CD4-positive, CD25-positive, alpha-beta regulatory T cell (primary cell): Measurements from ENCODE around the gene C6orf62. TPM values are rescaled to one million over a fixed set of nuclear protein-coding genes. Genes with fewer than 3 reads are reported as not detected.
"Not testable (repeated sequence)": the region's sequence is repeated elsewhere in the genome, so short reads cannot be mapped to it uniquely, and the experiment has no call there.

Experiments used
- ATAC-seq, 2 donors: fragments of 150-1000 bp; cut with Tn5 transposase; one replicate each; pipeline ENCODE4 v1.10.0; 2021; ENCODE audit warnings: low read depth in 2 of 2, moderate number of reproducible peaks in 2 of 2, moderate library complexity in 1 of 2
- DNase-seq, 3 donors: peaks; one replicate each; pipeline versions ENCODE4 v3.0.0 to v3.0.0-alpha.2; 2012 to 2022; ENCODE audit warnings: mixed read lengths in 1 of 3
- H3K27ac ChIP-seq: one replicate; pipeline ENCODE4 v1.7.0; 2013; ENCODE audit warnings: mild to moderate bottlenecking, low read length; ENCODE audit not compliant: insufficient read depth, poor library complexity, severe bottlenecking
- H3K27me3 ChIP-seq: one replicate; pipeline ENCODE4 v1.7.0; 2013; ENCODE audit warnings: low read length; ENCODE audit not compliant: control insufficient read depth, insufficient read depth
- H3K36me3 ChIP-seq: one replicate; pipeline ENCODE4 v1.7.0; 2013; ENCODE audit warnings: mild to moderate bottlenecking, low read length, moderate library complexity; ENCODE audit not compliant: control insufficient read depth, insufficient read depth
- H3K4me1 ChIP-seq: 2 replicates; pipeline ENCODE4 v1.7.0; 2013; ENCODE audit warnings: mild to moderate bottlenecking, low read length; ENCODE audit not compliant: insufficient read depth, control insufficient read depth, poor library complexity, severe bottlenecking
- H3K4me3 ChIP-seq: one replicate; pipeline ENCODE4 v1.7.0; 2013; ENCODE audit warnings: low read depth, mild to moderate bottlenecking, low read length, moderate library complexity
- H3K9me3 ChIP-seq, 2 experiments: 1 replicate in 1 of 2; 2 replicates in 1 of 2; pipeline ENCODE4 v1.7.0; 2013; ENCODE audit warnings: low read length in 2 of 2, mild to moderate bottlenecking in 1 of 2, moderate library complexity in 1 of 2; ENCODE audit not compliant: control insufficient read depth in 2 of 2
- H3K27ac Mint-ChIP-seq, 3 donors: one replicate each; pipeline ENCODE4 v1.8.0; 2020 to 2022; ENCODE audit warnings: mild to moderate bottlenecking in 3 of 3, mixed read lengths in 3 of 3, moderate library complexity in 2 of 3
- H3K27me3 Mint-ChIP-seq: one replicate; pipeline ENCODE4 v1.8.0; 2022; ENCODE audit warnings: mild to moderate bottlenecking, mixed read lengths
- H3K36me3 Mint-ChIP-seq: one replicate; pipeline ENCODE4 v1.8.0; 2020; ENCODE audit warnings: mixed read lengths
- H3K4me1 Mint-ChIP-seq, 4 donors: one replicate each; pipeline ENCODE4 v1.8.0; 2020 to 2022; ENCODE audit warnings: mixed read lengths in 4 of 4, mild to moderate bottlenecking in 1 of 4
- H3K4me3 Mint-ChIP-seq, 4 donors: one replicate each; pipeline ENCODE4 v1.8.0; 2020 to 2022; ENCODE audit warnings: mild to moderate bottlenecking in 4 of 4, mixed read lengths in 4 of 4, moderate library complexity in 3 of 4
- H3K9me3 Mint-ChIP-seq, 7 donors: one replicate each; pipeline ENCODE4 v1.8.0; 2020 to 2022; ENCODE audit warnings: mixed read lengths in 7 of 7, mild to moderate bottlenecking in 3 of 7, moderate library complexity in 2 of 7
- polyA plus RNA-seq, 4 donors: library from polyadenylated mRNA; unstranded; fragments of 300-500 nt; fragmentation: Illumina TruSeq; gene quantifications; one replicate each; pipeline ENCODE4 v1.2.3, GENCODE V29; 2021
- total RNA-seq: library from RNA; stranded (reverse); gene quantifications from one replicate; pipeline ENCODE4 v1.2.3, GENCODE V29; 2022

The C6orf62 gene
- total and polyA plus RNA-seq, 5 donors from 2014 or later: 91.7 to 124 (median 99.6) TPM

GRCh38 chr6:24663189-24663588, 55.8 kb downstream of the C6orf62 start:
- Histone ChIP-seq H3K27ac (no peak overlapping the region), H3K27me3 (no peaks in the 10 kb centered on the region), H3K36me3 (peaks cover 37% of the 10 kb centered on the region), H3K9me3 (no peaks in the 10 kb centered on the region), H3K4me1 (peaks cover 45% of the 10 kb centered on the region), H3K4me3 (no peak overlapping the region)
- no peak for ATAC-seq
- Mint-ChIP-seq H3K9me3 (no peaks in the 10 kb centered on the region), H3K4me1 (peaks cover 47 to 92% (median 76%) of the 10 kb centered on the region in 4 donors), H3K27me3 (no peaks in the 10 kb centered on the region), H3K27ac (no peak overlapping the region), H3K36me3 (peaks cover 41% of the 10 kb centered on the region), H3K4me3 (peak overlapping the region in 2 of 4 donors; percentile 32 to 99)
- no peak for DNase-seq

GRCh38 chr6:24662236-24662635, 56.7 kb downstream of the C6orf62 start:
- DNase-seq (no peak), ATAC-seq (no peak)
- Mint-ChIP-seq H3K4me1 (peaks cover 43 to 91% (median 76%) of the 10 kb centered on the region in 4 donors), H3K4me3 (peak overlapping the region in 1 of 4 donors; percentile 34), H3K36me3 (peaks cover 46% of the 10 kb centered on the region), H3K27ac (peak overlapping the region in 1 of 3 donors; percentile 71), H3K27me3 (no peaks in the 10 kb centered on the region), H3K9me3 (no peaks in the 10 kb centered on the region)
- H3K27me3 ChIP-seq: no peaks in the 10 kb centered on the region
- H3K4me3 ChIP-seq: no peak overlapping the region
- H3K4me1 ChIP-seq: peaks cover 35% of the 10 kb centered on the region
- no peaks in the 10 kb centered on the region for H3K9me3 ChIP-seq
- H3K27ac ChIP-seq: no peak overlapping the region
- H3K36me3 ChIP-seq: peaks cover 42% of the 10 kb centered on the region

DNA sequence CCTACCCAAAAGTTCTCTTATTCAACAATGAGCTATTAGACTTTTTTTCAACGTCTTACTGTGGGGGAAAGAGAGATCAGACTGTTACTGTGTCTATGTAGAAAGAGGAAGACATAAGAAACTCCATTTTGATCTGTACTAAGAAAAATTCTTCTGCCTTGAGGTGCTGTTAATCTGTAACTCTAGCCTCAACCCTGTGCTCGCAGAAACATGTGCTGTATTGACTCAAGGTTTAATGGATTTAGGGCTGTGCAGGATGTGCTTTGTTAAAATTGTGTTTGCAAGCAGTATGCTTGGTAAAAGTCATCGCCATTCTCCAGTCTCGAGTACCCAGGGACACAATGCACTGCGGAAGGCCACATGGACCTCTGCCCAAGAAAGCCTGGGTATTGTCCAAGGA, 57.2 kb downstream of the C6orf62 start:
- not testable (repeated sequence) for H3K9me3 Mint-ChIP-seq, ATAC-seq, H3K4me3 ChIP-seq, DNase-seq, H3K27ac ChIP-seq, H3K27me3 ChIP-seq, H3K27ac Mint-ChIP-seq, H3K9me3 ChIP-seq, H3K27me3 Mint-ChIP-seq
- Mint-ChIP-seq H3K36me3 (peaks cover 46% of the 10 kb centered on the region), H3K4me3 (peak overlapping the region in 1 of 4 donors; percentile 34), H3K4me1 (peaks cover 44 to 89% (median 76%) of the 10 kb centered on the region in 4 donors)
- H3K36me3 ChIP-seq: peaks cover 45% of the 10 kb centered on the region
- peaks cover 35% of the 10 kb centered on the region for H3K4me1 ChIP-seq

- Histone ChIP-seq H3K36me3 (peaks cover 51% of the 10 kb centered on the region), H3K9me3 (no peaks in the 10 kb centered on the region), H3K4me1 (peaks cover 24% of the 10 kb centered on the region), H3K27ac (no peak overlapping the region), H3K27me3 (no peaks in the 10 kb centered on the region), H3K4me3 (no peak overlapping the region)
- Mint-ChIP-seq H3K9me3 (no peaks in the 10 kb centered on the region), H3K36me3 (peaks cover 59% of the 10 kb centered on the region), H3K27me3 (no peaks in the 10 kb centered on the region), H3K4me1 (peaks cover 37 to 88% (median 81%) of the 10 kb centered on the region in 4 donors), H3K27ac (no peak overlapping the region), H3K4me3 (no peak overlapping the region)
- DNase-seq (no peak), ATAC-seq (no peak)
These were observed 58.8 kb downstream of the C6orf62 start for GRCh38 chr6:24660105-24660504.

DNA sequence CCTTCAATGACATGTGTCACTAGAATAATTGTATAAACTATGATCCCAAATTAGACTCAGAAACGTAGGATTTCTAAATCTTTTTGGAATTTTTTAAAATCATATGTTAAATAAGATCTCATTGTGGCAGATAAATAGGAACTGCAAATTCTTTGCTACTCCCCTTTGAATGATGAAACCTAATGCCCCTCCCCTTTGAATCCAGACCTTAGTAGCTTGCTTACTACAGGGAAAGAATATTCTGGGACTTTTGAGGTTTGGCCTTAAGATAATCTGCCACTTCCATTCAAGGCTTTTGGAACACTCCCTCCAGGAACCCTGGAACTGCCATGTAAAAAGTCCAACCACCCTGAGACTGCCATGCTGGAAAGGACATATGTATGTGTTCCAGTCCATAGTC, 59.4 kb downstream of the C6orf62 start:
- no peaks in the 10 kb centered on the region for H3K9me3 Mint-ChIP-seq
- DNase-seq (no peak), ATAC-seq (no peak)
- Histone ChIP-seq H3K9me3 (no peaks in the 10 kb centered on the region), H3K4me1 (peaks cover 18% of the 10 kb centered on the region), H3K27ac (no peak overlapping the region), H3K4me3 (no peak overlapping the region), H3K27me3 (no peaks in the 10 kb centered on the region), H3K36me3 (peaks cover 53% of the 10 kb centered on the region)
- H3K4me3 Mint-ChIP-seq: no peak overlapping the region
- no peaks in the 10 kb centered on the region for H3K27me3 Mint-ChIP-seq
- H3K36me3 Mint-ChIP-seq: peaks cover 57% of the 10 kb centered on the region
- H3K4me1 Mint-ChIP-seq: peaks cover 34 to 85% (median 76%) of the 10 kb centered on the region in 4 donors
- H3K27ac Mint-ChIP-seq: no peak overlapping the region

GRCh38 chr6:24658573-24659560, 60.1 kb downstream of the C6orf62 start:
- no peaks in the 10 kb centered on the region for H3K27me3 ChIP-seq
- no peak for DNase-seq
- peaks cover 11% of the 10 kb centered on the region for H3K4me1 ChIP-seq
- H3K36me3 ChIP-seq: peaks cover 47% of the 10 kb centered on the region
- H3K9me3 Mint-ChIP-seq: no peaks in the 10 kb centered on the region
- H3K36me3 Mint-ChIP-seq: peaks cover 55% of the 10 kb centered on the region
- no peak for ATAC-seq
- peak overlapping the region in 1 of 4 donors; percentile 59 for H3K4me3 Mint-ChIP-seq
- no peak overlapping the region for H3K4me3 ChIP-seq
- H3K27ac ChIP-seq: no peak overlapping the region
- H3K9me3 ChIP-seq: no peaks in the 10 kb centered on the region
- no peaks in the 10 kb centered on the region for H3K27me3 Mint-ChIP-seq
- peaks cover 32 to 80% (median 73%) of the 10 kb centered on the region in 4 donors for H3K4me1 Mint-ChIP-seq
- peak overlapping the region; percentile 25 to 79 (median 33) for H3K27ac Mint-ChIP-seq

DNA sequence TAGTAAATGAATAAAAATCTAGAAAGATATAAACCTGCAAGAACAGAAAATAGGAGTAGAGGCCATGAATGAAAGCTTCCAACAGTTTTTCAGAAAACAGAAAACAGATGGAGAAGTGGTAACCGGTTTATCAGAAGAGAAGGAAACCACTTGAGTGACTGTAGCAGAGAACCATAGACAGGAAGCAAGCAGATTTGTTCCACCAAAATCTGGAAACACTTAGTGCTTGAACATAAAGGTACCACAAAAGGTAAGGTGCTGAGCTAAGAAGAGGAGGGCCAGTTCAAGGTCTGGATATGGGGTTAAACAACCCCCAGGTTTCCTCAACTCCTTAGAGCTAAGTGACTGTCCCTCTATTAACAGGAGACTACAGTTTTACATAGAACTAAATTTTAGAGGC, 63.7 kb downstream of the C6orf62 start:
- Histone ChIP-seq H3K4me1 (peaks cover 6% of the 10 kb centered on the region), H3K4me3 (no peak overlapping the region), H3K36me3 (peaks cover 52% of the 10 kb centered on the region), H3K27me3 (no peaks in the 10 kb centered on the region), H3K9me3 (no peaks in the 10 kb centered on the region), H3K27ac (no peak overlapping the region)
- H3K27ac Mint-ChIP-seq: no peak overlapping the region
- H3K9me3 Mint-ChIP-seq: no peaks in the 10 kb centered on the region
- DNase-seq: no peak
- peak in 1 of 2 donors; percentile 28 for ATAC-seq
- H3K4me3 Mint-ChIP-seq: no peak overlapping the region
- H3K27me3 Mint-ChIP-seq: no peaks in the 10 kb centered on the region
- peaks cover 46% of the 10 kb centered on the region for H3K36me3 Mint-ChIP-seq
- peaks cover 24 to 59% (median 49%) of the 10 kb centered on the region in 4 donors for H3K4me1 Mint-ChIP-seq
